NCI-H226 (cell line): Measurements from ENCODE around the gene DACH2.
"Not testable (repeated sequence)": the region's sequence is repeated elsewhere in the genome, so short reads cannot be mapped to it uniquely, and the experiment has no call there.

Experiments
- DNase-seq: peaks from one replicate; pipeline ENCODE4 v3.0.0-alpha.2; 2015

The DACH2 gene

GRCh38 chrX:86148024-86148511 is at the start of gene DACH2:
Gene DACH2 (plus strand): TSS chrX:86148451.
- no peak for DNase-seq

- DNase-seq = no peak
Measured at GRCh38 chrX:86102341-86102740, 45.9 kb upstream of the DACH2 start.

- no peak for DNase-seq
Measured at GRCh38 chrX:86103061-86103460, 45.2 kb upstream of the DACH2 start.

- DNase-seq = no peak
Measured at GRCh38 chrX:86104526-86104925, 43.7 kb upstream of the DACH2 start.

- DNase-seq = no peak
Measured at GRCh38 chrX:86121916-86122315, 26.3 kb upstream of the DACH2 start.

- no peak for DNase-seq
Measured at GRCh38 chrX:86133761-86134160, 14.5 kb upstream of the DACH2 start.

- peak; percentile 22 for DNase-seq
Measured at GRCh38 chrX:86137071-86137470, 11.2 kb upstream of the DACH2 start.

GRCh38 chrX:86141786-86142185 is 6.5 kb upstream of the DACH2 start:
- no peak for DNase-seq

GRCh38 chrX:86146102-86146501 is 2.1 kb upstream of the DACH2 start:
- DNase-seq = no peak

- DNase-seq = no peak
Measured at GRCh38 chrX:86148594-86148993, 343 bp downstream of the DACH2 start.

GRCh38 chrX:86149119-86149518 is 868 bp downstream of the DACH2 start:
- DNase-seq = no peak

GRCh38 chrX:86154553-86154952 is 6.3 kb downstream of the DACH2 start:
- no peak for DNase-seq

- DNase-seq = no peak
Measured at GRCh38 chrX:86171366-86171765, 23.1 kb downstream of the DACH2 start.

GRCh38 chrX:86178906-86179305 is 30.7 kb downstream of the DACH2 start:
- DNase-seq = no peak

- not testable (repeated sequence) for DNase-seq
Measured at GRCh38 chrX:86181325-86181724, 33.1 kb downstream of the DACH2 start.

GRCh38 chrX:86192827-86193226 is 44.6 kb downstream of the DACH2 start:
- DNase-seq = no peak

- no peak for DNase-seq
Measured at GRCh38 chrX:86194758-86195157, 46.5 kb downstream of the DACH2 start.

- DNase-seq = no peak
Measured at GRCh38 chrX:86195343-86195742, 47.1 kb downstream of the DACH2 start.

- DNase-seq = no peak
Measured at GRCh38 chrX:86197815-86198214, 49.6 kb downstream of the DACH2 start.

- no peak for DNase-seq
Measured at GRCh38 chrX:86210772-86211171, 62.5 kb downstream of the DACH2 start.

GRCh38 chrX:86215260-86215659 is 67.0 kb downstream of the DACH2 start:
- no peak for DNase-seq

- no peak for DNase-seq
Measured at GRCh38 chrX:86237482-86237881, 89.2 kb downstream of the DACH2 start.

GRCh38 chrX:86241547-86241946 is 93.3 kb downstream of the DACH2 start:
- DNase-seq = no peak

GRCh38 chrX:86263526-86263925 is 115.3 kb downstream of the DACH2 start:
- DNase-seq = no peak

- no peak for DNase-seq
Measured at GRCh38 chrX:86295293-86295692, 147.0 kb downstream of the DACH2 start.

GRCh38 chrX:86322913-86323312 is 174.7 kb downstream of the DACH2 start:
- no peak for DNase-seq
